NT2/D1 (cell line): ENCODE results near the gene ANGPTL2.

Experiments
- SUZ12 ChIP-seq: IDR thresholded peaks from 2 replicates; pipeline ENCODE4 v1.6.1; 2011; ENCODE audit not compliant: insufficient read length, insufficient read depth; ENCODE audit errors: extremely low read depth
- YY1 ChIP-seq: IDR thresholded peaks from 2 replicates; pipeline ENCODE4 v1.6.1; 2011; ENCODE audit not compliant: insufficient read length, insufficient read depth

DNA sequence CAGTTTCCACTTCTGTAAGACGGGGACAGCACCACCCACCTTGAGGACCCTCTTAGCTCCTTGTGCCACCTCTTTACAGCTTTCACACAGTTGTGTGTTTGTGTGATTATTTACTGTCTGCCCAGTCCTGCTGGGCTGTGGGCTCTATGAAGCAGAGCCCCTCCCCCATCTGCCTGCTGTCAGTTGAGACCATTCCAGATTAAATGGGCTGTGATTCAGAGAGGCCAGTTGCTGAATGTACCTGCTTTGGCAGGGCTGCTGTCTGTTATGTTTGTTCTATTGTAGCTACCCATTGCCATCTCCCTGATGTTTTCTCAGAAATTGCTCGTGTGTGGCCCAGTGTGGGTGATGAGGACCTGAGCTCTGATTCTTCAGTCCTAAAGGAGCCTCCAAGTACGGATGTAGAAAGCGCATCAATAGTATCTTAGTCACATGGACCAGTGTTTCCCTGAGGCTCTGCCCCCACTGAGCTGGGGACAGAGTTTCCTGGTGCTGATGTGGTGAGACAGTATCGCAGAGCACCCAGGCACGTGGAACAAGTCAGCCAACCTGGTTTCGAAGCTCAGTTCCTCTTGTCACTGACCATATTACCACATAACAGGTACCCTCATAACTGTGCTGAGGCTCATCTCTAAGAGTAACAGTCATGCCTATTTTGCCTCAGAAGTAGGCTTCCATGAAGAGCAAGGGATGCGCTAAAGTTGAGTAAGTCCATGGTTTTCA, 3.7 kb downstream of the ANGPTL2 start:
- TF ChIP-seq SUZ12: no peak
- TF ChIP-seq YY1: no peak
